ENCODE data around the gene LRRK1.

Gene LRRK1

GRCh38 chr15:100885811-100886210 lies 33.3 kb upstream of the LRRK1 start:
- H3K27me3 ChIP-seq (ENCODE audit: control insufficient read depth, low read length) = peaks cover 63% of the 10 kb centered on the region
- H3K27ac ChIP-seq (ENCODE audit: low read depth, low read length) = no peak overlapping the region
- H3K4me3 ChIP-seq (ENCODE audit: low read length) = no peak overlapping the region
- no peaks in the 10 kb centered on the region for H3K9me2 ChIP-seq (replicated peaks; ENCODE audit: control insufficient read depth, low read length)
- H3K4me1 ChIP-seq (ENCODE audit: control insufficient read depth, low read length) = peaks cover 9% of the 10 kb centered on the region
- H3F3A ChIP-seq (ENCODE audit: control insufficient read depth, insufficient read depth) = no peaks in the 10 kb centered on the region
- H3K9me3 ChIP-seq (ENCODE audit: control insufficient read depth, insufficient read depth, low read length) = no peaks in the 10 kb centered on the region
- no peaks in the 10 kb centered on the region for H3K36me3 ChIP-seq (ENCODE audit: control insufficient read depth, low read length)
- no peaks in the 10 kb centered on the region for H4K20me1 ChIP-seq (ENCODE audit: control insufficient read depth, insufficient read depth, low read depth, low read length)
- TF ChIP-seq CTCF (IDR thresholded peaks at IDR 0.05; ENCODE audit: low read depth, low read length, poor library complexity, severe bottlenecking) = no peak
- no peak for TF ChIP-seq EZH2phosphoT487 (IDR thresholded peaks at IDR 0.05; ENCODE audit: borderline replicate concordance, low read length)
- H3K4me2 ChIP-seq (ENCODE audit: low read length) = no peak overlapping the region
- no peaks in the 10 kb centered on the region for H3K79me2 ChIP-seq (ENCODE audit: control insufficient read depth, low read length)

- TF ChIP-seq CTCF (IDR thresholded peaks at IDR 0.05; ENCODE audit: low read depth, low read length, poor library complexity, severe bottlenecking) (no peak), EZH2phosphoT487 (IDR thresholded peaks at IDR 0.05; ENCODE audit: borderline replicate concordance, low read length) (no peak)
- Histone ChIP-seq H4K20me1 (ENCODE audit: control insufficient read depth, insufficient read depth, low read depth, low read length) (no peaks in the 10 kb centered on the region), H3F3A (ENCODE audit: control insufficient read depth, insufficient read depth) (no peaks in the 10 kb centered on the region), H3K4me3 (ENCODE audit: low read length) (no peak overlapping the region), H3K9me3 (ENCODE audit: control insufficient read depth, insufficient read depth, low read length) (no peaks in the 10 kb centered on the region), H3K27ac (ENCODE audit: low read depth, low read length) (no peak overlapping the region), H3K36me3 (ENCODE audit: control insufficient read depth, low read length) (no peaks in the 10 kb centered on the region), H3K27me3 (ENCODE audit: control insufficient read depth, low read length) (peaks cover 63% of the 10 kb centered on the region), H3K79me2 (ENCODE audit: control insufficient read depth, low read length) (no peaks in the 10 kb centered on the region), H3K9me2 (replicated peaks; ENCODE audit: control insufficient read depth, low read length) (no peaks in the 10 kb centered on the region), H3K4me1 (ENCODE audit: control insufficient read depth, low read length) (peaks cover 9% of the 10 kb centered on the region), H3K4me2 (ENCODE audit: low read length) (no peak overlapping the region)
These were observed 31.8 kb upstream of the LRRK1 start for GRCh38 chr15:100887211-100887913.

- no peak overlapping the region for H3K4me3 ChIP-seq (ENCODE audit: low read length)
- no peak overlapping the region for H3K27ac ChIP-seq (ENCODE audit: low read depth, low read length)
- peaks cover 9% of the 10 kb centered on the region for H3K4me1 ChIP-seq (ENCODE audit: control insufficient read depth, low read length)
- H3K9me2 ChIP-seq (replicated peaks; ENCODE audit: control insufficient read depth, low read length) = no peaks in the 10 kb centered on the region
- H3K27me3 ChIP-seq (ENCODE audit: control insufficient read depth, low read length) = peaks cover 50% of the 10 kb centered on the region
- TF ChIP-seq CTCF (IDR thresholded peaks at IDR 0.05; ENCODE audit: low read depth, low read length, poor library complexity, severe bottlenecking) = no peak
- TF ChIP-seq EZH2phosphoT487 (IDR thresholded peaks at IDR 0.05; ENCODE audit: borderline replicate concordance, low read length) = no peak
- H3K79me2 ChIP-seq (ENCODE audit: control insufficient read depth, low read length) = no peaks in the 10 kb centered on the region
- H3F3A ChIP-seq (ENCODE audit: control insufficient read depth, insufficient read depth) = no peaks in the 10 kb centered on the region
- no peak overlapping the region; the same call in 1 of the 2 replicates for H3K4me2 ChIP-seq (ENCODE audit: low read length)
- no peaks in the 10 kb centered on the region for H3K9me3 ChIP-seq (ENCODE audit: control insufficient read depth, insufficient read depth, low read length)
- no peaks in the 10 kb centered on the region for H3K36me3 ChIP-seq (ENCODE audit: control insufficient read depth, low read length)
- H4K20me1 ChIP-seq (ENCODE audit: control insufficient read depth, insufficient read depth, low read depth, low read length) = no peaks in the 10 kb centered on the region
These were observed 29.6 kb upstream of the LRRK1 start for GRCh38 chr15:100889385-100890050.

Data from DOHH2 (cell line).